Activated CD4-positive, alpha-beta memory T cell treated with anti-CD3 and anti-CD28 coated beads for 36 hours (primary cell): Measurements from ENCODE around the gene WASHC4. TPM values are rescaled to one million over a fixed set of nuclear protein-coding genes. Genes with fewer than 3 reads are reported as not detected.

Experiments used
- total RNA-seq, 2 experiments: library from RNA; stranded (reverse); gene quantifications; one replicate each; pipeline ENCODE4 v1.2.3, GENCODE V29; 2021

Gene WASHC4
- total RNA-seq, 2 experiments from 2014 or later = 34.2 to 36.8 TPM

Other genes with a start within 250 kb of the WASHC4 start
- gene SLC41A2, start 149.4 kb upstream of the WASHC4 start, total RNA-seq = 1 to 10 TPM; 7.6 to 7.7 TPM
- gene NOPCHAP1, start 121.4 kb upstream of the WASHC4 start, total RNA-seq = 10 to 100 TPM; 30.5 to 30.9 TPM
- gene ALDH1L2, start 23.3 kb upstream of the WASHC4 start, total RNA-seq = 1 to 10 TPM; 4.3 to 4.8 TPM
- 10 to 100 TPM; 21.4 to 21.5 TPM for gene APPL2, start 128.4 kb downstream of the WASHC4 start, total RNA-seq
- gene C12orf75, start 223.0 kb downstream of the WASHC4 start, total RNA-seq = 10 to 100 TPM; 73.7 to 79.7 TPM